GM12801 (cell line): Measurements from ENCODE around the gene APOC1.
"Not testable (repeated sequence)": the region's sequence is repeated elsewhere in the genome, so short reads cannot be mapped to it uniquely, and the experiment has no call there.

Source experiments
- CTCF ChIP-seq: IDR thresholded peaks from one replicate; pipeline ENCODE4 v1.5.1; 2011; ENCODE audit warnings: control low read depth; ENCODE audit not compliant: insufficient read length; ENCODE audit errors: extremely low read depth

The APOC1 gene

GRCh38 chr19:44914433-44915206 lies at the start of gene APOC1:
APOC1 (plus strand) TSS chr19:44914608; CDS start chr19:44914892, 284 bp downstream.
- not testable (repeated sequence) for TF ChIP-seq CTCF

- TF ChIP-seq CTCF: no peak
These were observed 49.1 kb upstream of the APOC1 start for GRCh38 chr19:44865196-44865767.

GRCh38 chr19:44866664-44867063 lies 47.7 kb upstream of the APOC1 start:
- TF ChIP-seq CTCF: no peak

- TF ChIP-seq CTCF: no peak
These were observed 46.8 kb upstream of the APOC1 start for GRCh38 chr19:44867578-44867977.

GRCh38 chr19:44869733-44870470 lies 44.5 kb upstream of the APOC1 start:
- no peak for TF ChIP-seq CTCF

GRCh38 chr19:44871809-44872208 lies 42.6 kb upstream of the APOC1 start:
- no peak for TF ChIP-seq CTCF

GRCh38 chr19:44872661-44873060 lies 41.7 kb upstream of the APOC1 start:
- no peak for TF ChIP-seq CTCF
